GM12864 (cell line): ENCODE data around the gene PALB2.
A peak's percentile ranks its signal among the peaks of the same experiment; 100 is the strongest.
"Not testable (repeated sequence)": the region's sequence is repeated elsewhere in the genome, so short reads cannot be mapped to it uniquely, and the experiment has no call there.

Source experiments
- DNase-seq: peaks from one replicate; pipeline ENCODE4 v3.0.0-alpha.2; 2011; ENCODE audit warnings: low read depth
- H3K4me3 ChIP-seq: 2 replicates; pipeline ENCODE4 v1.5.1; 2011; ENCODE audit warnings: mild to moderate bottlenecking, low read depth, low read length, control low read depth
- TF ChIP-seq, protein P1 (sequence below): IDR thresholded peaks from 2 replicates; pipeline ENCODE4 v1.5.1; 2011; ENCODE audit warnings: low read depth, mild to moderate bottlenecking, moderate library complexity, low read length, control low read depth, inconsistent platforms; ENCODE audit errors: missing control alignments

The PALB2 gene

DNA sequence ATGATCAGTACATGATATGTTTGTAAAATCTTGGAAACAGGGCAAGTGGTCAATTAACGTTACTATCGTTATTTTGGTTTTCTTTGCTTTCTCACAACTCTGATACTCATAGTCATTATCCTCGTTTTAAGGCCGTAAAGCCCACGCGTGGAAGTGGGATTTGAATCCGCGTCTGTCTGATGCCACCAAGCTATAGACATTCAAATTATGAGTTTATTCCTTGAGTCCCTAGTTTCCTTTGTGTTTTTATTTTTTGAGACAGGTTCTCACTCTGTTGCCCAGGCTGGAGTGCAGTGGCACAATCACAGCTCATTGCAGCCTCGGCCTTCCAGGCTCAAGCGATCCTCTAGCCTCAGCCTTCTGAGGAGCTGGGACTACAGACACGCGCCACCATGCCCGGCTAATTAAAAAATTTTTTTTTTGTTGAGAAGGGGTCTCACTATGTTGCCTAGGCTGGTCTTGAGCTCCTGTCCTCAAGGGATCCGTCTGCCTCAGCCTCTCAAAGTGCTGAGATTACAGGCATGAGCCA is 1.2 kb upstream of the PALB2 start:
- TF ChIP-seq, protein P1, sequence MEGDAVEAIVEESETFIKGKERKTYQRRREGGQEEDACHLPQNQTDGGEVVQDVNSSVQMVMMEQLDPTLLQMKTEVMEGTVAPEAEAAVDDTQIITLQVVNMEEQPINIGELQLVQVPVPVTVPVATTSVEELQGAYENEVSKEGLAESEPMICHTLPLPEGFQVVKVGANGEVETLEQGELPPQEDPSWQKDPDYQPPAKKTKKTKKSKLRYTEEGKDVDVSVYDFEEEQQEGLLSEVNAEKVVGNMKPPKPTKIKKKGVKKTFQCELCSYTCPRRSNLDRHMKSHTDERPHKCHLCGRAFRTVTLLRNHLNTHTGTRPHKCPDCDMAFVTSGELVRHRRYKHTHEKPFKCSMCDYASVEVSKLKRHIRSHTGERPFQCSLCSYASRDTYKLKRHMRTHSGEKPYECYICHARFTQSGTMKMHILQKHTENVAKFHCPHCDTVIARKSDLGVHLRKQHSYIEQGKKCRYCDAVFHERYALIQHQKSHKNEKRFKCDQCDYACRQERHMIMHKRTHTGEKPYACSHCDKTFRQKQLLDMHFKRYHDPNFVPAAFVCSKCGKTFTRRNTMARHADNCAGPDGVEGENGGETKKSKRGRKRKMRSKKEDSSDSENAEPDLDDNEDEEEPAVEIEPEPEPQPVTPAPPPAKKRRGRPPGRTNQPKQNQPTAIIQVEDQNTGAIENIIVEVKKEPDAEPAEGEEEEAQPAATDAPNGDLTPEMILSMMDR: no peak
- peak overlapping the region; percentile 79 for H3K4me3 ChIP-seq
- no peak for DNase-seq

DNA sequence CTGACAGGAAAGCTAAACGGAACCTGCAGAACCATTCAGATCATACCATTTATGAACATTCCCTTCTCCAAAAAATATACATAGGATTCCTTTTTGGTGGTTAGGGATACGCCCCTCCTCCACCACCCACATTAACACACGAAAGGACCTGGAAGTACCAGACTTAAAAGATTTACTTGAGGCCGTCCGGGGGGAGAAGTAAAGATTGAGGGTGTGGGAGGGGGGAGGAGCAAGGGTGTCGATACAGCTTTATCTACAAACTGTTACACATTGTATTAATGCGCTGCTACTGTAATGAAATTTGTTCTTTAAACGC is 537 bp downstream of the PALB2 start:
- H3K4me3 ChIP-seq: peak overlapping the region; percentile 79
- DNase-seq: no peak
- TF ChIP-seq, protein P1: no peak

DNA sequence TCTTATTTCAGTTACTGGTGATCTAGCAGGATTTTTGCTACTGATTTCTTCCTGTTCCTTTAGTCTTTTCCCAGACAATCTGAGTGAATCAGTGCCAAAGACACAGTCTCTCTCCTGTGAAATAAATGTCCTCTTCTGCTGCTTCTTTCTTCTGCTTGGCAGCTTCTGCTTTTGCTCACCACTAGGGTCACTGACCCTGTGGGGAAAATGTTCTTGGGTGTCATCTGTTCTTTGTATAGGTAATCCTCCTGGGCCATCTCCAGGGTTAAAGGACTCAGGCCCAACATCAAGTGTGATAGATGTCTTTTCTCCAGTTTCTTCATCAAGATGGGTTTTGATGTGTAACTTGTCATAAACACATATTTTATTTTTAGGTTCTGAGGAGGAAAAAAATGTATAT is 5.2 kb downstream of the PALB2 start:
- TF ChIP-seq, protein P1: no peak
- no peak overlapping the region for H3K4me3 ChIP-seq
- no peak for DNase-seq

DNA sequence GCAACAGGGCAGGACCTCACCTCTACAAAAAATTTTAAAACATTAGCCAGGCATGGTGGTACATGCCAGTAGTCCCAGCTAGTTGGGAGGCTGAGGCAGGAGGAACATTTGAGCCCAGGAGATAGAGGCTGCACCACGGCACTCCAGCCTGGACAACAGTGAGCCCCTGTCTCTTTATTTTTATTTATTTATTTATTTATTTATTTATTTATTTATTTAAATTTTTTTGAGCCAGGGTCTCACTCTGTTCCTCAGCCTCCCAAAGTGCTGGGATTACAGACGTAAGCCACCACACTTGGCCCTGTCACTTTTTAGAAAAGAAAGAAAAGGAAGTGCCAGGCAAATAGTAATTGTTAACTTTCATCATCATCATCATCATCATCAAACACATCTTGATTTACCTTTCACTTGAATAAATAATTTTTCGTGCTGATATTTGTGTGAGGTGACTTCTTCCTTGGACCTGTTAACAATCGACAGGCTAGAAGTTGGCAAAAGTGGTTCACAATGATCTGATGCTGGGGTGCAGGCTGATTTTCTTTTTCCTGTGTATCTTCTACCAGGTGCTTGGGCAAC is 6.6 kb downstream of the PALB2 start:
- DNase-seq: no peak
- H3K4me3 ChIP-seq: no peak overlapping the region
- TF ChIP-seq, protein P1: no peak

DNA sequence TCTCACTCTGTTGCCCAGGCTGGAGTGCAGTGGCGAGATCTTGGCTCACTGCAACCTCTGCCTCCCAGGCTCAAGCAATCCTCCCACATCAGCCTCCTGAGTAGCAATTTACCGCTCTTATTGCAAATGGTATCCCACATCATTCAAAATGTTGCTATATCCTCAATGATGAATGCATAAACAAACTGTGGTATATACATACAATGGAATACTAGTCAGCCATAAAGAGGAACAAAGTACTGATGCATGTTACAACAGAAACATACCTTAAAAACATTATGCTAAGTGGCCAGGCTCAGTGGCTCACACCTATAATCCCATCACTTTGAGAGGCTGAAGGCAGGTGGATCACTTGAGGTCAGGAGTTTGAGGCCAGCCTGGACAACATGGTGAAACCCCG is 9.2 kb downstream of the PALB2 start:
- DNase-seq, H3K4me3 ChIP-seq: not testable (repeated sequence)

DNA sequence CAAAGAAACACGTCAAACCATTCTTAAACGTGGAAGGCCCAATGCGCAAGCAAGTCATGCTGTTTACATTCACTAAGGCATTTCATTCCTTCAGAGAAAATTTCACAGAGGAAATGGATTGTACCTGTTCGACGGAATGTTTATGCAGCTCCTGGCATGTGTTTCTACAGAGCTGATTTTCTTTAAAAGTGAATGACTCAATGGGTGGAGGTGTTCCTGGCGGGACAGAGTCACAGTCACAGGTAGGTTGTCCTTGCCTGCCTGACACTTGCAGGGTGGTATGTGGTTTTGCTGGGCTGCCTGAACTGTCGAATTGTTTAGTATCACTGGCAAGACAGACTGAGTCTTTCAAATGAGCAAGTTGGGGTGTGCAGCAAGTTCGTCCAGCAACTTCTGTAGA is 11.6 kb downstream of the PALB2 start:
- TF ChIP-seq, protein P1: no peak
- H3K4me3 ChIP-seq: no peak overlapping the region
- no peak for DNase-seq

DNA sequence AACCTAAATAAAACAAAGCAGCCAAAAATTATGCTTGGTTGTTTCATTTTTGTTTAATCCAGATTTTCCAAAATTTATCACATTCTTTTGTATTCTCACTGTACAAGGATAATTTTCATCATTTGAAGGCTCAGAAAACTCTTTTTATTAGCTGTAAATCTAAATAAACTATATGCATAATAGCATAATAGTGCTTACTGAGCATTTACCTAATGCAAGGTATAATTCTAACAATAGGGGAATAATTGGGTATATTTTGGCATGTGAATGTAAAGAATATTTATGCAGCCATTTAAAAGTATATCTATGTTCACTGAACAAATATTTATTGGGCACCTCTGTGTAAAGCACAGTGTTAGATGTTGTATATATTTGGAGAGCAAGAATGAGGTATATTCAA is 17.0 kb downstream of the PALB2 start:
- DNase-seq: no peak
- TF ChIP-seq, protein P1: no peak
- H3K4me3 ChIP-seq: no peak overlapping the region
